Ovary (tissue), 3 donors: ENCODE data around the gene AFF2.

Source experiments
- POLR2A ChIP-seq: fragments of 450-650 bp; IDR thresholded peaks from one replicate; pipeline ENCODE4 v1.6.1; 2017; ENCODE audit warnings: antibody characterized with exemption, mild to moderate bottlenecking, moderate library complexity
- TF ChIP-seq, protein P1 (sequence below), 3 donors: fragments of 450-650 bp in 2 of 3; fragments of 200-600 bp in 1 of 3; IDR thresholded peaks; one replicate each; pipeline versions ENCODE4 v1.5.1 to v1.8.0; 2016 to 2022; ENCODE audit warnings: antibody characterized with exemption in 3 of 3, mild to moderate bottlenecking in 1 of 3
- donor health status: DM: no; HTN: no; CAD: no.

DNA sequence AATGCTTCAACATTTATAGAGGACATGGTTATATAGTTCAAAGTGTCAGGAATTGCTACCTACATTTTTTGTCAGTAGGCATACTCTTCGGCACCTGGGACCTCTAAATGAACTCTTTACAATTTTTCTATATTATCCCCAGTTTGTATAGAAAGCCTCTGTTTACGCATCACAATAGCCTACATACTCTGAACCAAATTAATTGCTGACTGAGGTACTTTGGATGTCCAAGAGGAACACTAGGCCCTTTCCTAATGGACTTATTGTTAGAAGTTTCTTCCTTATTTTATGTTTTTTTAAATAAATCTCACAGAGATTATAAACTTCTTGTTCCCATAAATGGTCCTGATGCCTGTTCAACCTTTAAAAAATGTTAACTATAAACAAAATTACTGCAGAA, 8.4 kb upstream of the AFF2 start:
- TF ChIP-seq, protein P1, sequence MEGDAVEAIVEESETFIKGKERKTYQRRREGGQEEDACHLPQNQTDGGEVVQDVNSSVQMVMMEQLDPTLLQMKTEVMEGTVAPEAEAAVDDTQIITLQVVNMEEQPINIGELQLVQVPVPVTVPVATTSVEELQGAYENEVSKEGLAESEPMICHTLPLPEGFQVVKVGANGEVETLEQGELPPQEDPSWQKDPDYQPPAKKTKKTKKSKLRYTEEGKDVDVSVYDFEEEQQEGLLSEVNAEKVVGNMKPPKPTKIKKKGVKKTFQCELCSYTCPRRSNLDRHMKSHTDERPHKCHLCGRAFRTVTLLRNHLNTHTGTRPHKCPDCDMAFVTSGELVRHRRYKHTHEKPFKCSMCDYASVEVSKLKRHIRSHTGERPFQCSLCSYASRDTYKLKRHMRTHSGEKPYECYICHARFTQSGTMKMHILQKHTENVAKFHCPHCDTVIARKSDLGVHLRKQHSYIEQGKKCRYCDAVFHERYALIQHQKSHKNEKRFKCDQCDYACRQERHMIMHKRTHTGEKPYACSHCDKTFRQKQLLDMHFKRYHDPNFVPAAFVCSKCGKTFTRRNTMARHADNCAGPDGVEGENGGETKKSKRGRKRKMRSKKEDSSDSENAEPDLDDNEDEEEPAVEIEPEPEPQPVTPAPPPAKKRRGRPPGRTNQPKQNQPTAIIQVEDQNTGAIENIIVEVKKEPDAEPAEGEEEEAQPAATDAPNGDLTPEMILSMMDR (IDR thresholded peaks at IDR 0.05), result no peak
- TF ChIP-seq POLR2A, result no peak
